DMS114 treated with DMSO at 0.1 percent for 48 hours (cell line): Measurements from ENCODE around the gene LAMTOR2.

ENCODE experiments used
- DNase-seq: peaks from one replicate; lab custom pipeline; 2025; ENCODE audit not compliant: unreplicated experiment; lab: John Stamatoyannopoulos, UW

Gene LAMTOR2

DNA sequence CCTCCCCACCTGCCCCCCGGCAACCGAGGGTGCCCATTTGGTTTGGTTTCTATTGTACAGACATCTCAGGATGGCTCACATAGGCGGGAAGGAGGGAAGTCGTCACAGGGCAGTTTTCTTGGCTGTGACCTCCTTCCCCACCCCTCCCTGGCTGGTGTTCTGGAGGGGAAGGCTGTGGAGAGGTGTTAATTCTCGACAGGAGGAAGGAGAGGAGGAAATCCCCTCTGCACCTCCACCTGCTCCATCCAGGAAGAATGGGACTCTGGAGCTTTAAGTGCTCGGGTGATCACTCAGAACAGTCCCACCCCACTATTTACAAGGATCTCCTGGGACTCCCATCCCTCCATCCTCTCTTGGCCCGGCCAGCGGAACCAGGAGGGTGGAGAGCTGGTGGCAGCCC is 20.1 kb downstream of the LAMTOR2 start:
- no peak for DNase-seq

DNA sequence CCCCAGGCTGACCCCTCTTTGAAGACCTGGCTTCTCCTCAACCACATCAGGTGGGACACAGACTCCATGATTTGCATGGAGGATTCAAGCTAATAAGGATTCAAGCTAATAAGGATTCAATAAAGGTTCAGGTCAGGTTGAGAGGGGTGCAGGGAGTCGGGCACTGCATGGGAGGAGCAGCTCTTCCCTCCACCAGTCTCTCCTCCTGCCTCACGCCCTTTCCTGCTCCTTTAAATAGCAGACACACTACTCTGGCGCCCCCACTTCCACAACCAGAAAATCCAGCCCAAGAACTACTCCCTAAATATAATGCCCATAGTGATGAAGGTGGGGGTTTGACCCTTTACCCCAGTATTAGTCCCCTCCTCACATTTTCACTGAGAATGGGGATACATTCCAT is 20.6 kb downstream of the LAMTOR2 start:
- DNase-seq = no peak

DNA sequence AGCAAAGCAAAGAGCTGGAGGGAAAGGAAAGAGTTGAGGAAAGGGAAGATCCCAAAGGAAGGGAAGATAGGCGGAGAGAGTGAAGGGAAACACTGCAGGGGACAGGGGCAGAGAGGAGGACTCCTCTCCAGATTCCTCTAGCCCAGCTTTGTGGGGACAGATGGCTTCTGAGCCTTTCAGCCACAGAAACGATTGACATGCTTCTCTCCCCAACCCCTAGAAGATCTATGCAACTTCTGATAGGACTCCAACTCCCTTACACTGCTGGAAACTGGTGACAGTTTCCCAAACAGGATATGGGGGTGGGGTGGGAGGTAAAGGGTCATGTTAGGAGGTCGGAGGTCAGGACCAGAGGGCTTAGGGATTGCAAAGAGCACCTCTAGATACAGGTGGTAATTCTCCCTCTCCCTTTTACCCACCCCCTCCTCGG is 21.2 kb downstream of the LAMTOR2 start:
- DNase-seq = no peak

DNA sequence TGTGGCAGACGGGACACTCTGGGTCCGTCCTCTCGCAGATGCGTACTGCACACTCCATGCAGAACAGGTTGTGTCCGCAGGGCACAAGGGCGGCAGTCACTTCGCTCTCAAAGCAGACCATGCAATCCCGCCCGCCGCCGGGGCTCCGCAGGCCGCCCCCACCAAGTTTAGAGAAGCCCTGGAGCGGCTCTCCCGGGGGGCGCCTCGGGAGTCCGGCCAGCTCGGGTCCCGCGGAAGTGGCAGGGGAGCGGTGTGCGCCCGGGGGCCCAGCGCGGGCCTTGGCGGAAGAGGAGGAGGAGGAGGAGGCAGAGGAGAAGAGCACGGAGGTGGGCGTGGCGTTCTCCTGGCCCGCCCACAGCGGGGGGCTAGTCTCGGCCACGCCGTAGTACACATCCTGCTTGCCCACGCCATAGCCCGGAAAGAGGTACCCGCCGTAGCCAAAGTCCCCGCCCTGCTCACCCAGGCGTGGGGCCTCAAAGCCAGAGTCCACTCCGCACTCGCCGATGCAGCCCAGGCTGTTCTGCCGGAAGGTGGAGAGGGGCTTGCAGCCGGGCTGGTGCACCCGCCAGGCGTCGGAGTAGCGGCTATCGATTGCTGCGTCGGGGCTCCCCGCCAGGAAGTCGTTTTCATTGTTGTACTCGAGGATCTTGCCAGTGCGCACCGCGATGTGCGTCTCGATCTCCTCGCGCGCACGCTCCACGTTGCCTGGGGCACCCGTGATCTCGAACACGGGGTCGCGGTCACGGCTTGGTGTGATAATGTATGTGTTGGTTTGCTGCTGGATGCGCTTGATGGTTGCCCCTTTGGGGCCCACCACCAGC is 22.2 kb downstream of the LAMTOR2 start:
- DNase-seq = no peak

DNA sequence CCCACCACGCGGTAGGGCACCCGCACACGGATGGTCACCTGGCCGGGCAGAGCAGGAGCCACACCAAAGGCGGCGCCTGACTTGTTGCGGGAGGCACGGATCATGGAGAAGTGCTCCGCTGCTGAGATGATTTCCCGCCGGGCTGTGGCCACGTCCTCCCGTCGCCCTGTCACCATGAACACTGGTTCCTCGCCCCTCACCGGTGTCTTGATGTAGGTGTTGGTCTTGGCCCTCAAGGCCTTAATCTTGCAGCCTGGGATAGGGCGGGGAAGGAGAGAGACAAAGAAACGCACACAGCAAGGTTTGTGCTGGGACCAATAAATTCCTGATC is 22.8 kb downstream of the LAMTOR2 start:
- no peak for DNase-seq

DNA sequence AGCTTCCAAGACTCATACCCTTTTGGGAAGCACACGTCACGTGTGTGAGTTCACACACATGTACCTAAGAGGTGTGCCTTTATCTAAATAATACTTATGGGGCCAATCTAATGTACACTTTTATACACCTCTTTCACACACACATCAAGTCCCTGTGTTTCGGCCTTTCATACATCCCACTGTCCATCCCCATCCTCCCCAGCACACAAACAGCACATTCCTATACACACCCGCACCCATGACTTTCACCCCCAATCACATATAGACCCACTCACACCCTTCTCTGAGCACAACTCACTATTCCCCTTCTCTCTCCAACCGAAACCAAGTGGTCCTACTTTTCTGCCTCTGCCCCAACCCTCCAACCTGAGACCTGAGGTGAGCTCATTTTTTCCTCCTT is 24.1 kb downstream of the LAMTOR2 start:
- DNase-seq = no peak

DNA sequence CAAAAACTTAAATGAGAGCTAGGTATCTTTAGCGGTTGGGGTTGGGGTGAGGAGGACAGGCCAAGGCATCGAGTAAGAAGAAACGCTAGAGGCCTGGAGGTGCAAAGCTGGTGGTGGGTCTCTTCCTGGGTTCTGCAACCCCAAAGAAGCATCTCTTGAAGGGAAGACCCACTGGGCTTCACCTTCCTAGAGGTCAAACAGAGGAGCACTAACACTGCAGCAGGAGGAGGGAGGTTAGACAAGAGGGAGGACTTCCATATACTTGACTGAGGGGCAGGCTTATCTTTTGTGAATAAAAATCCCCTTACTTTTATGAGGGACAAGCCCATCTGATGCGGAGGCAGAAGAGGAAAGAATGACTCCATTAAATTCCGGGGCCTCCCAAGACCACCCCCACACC is 25.2 kb downstream of the LAMTOR2 start:
- DNase-seq = no peak

DNA sequence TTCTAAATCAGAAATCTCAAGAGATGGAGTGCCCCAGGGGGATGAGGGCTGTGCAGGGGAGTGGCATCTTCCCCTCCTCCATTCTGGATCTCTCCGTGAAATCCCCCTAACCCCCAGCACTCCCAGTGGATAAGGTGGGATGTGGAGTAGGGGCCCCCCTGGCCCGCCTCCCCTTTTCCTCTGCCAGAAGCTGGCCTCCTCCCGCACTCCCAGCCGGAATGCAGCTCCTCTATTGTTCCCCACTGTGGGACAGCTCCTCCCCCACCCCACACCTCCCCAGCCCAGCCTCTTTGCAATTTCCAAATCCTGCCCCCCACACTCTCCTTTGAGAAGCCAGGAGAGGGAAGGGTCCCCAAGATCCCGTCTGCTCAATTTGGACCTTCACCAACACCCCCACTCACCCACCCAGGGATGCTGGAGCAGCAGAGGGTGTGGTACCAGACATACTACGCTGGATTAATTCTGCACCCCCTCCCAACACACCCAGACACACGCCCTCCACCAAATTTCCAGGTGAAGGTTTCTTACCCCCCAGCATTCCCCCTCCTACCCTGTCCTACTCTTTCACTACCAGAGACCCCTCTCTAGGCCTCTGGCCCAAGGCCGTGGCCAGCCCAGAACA is 25.8 kb downstream of the LAMTOR2 start:
- DNase-seq = no peak

DNA sequence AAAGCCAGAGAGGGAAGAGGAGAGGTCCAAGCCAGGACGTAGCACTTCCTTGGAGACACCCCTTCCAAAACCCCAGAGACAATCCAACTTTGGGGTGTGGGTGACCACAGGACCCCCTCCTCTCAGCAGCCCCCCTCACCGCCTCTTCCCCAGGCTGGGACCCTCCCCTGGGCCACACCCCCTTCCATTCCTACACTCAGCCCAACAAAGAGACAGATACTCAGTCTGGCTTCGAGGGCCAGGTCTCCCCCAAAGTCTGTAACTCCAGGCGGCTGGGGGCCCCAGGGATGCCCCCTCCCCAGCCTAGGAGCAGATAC is 26.2 kb downstream of the LAMTOR2 start:
- no peak for DNase-seq

DNA sequence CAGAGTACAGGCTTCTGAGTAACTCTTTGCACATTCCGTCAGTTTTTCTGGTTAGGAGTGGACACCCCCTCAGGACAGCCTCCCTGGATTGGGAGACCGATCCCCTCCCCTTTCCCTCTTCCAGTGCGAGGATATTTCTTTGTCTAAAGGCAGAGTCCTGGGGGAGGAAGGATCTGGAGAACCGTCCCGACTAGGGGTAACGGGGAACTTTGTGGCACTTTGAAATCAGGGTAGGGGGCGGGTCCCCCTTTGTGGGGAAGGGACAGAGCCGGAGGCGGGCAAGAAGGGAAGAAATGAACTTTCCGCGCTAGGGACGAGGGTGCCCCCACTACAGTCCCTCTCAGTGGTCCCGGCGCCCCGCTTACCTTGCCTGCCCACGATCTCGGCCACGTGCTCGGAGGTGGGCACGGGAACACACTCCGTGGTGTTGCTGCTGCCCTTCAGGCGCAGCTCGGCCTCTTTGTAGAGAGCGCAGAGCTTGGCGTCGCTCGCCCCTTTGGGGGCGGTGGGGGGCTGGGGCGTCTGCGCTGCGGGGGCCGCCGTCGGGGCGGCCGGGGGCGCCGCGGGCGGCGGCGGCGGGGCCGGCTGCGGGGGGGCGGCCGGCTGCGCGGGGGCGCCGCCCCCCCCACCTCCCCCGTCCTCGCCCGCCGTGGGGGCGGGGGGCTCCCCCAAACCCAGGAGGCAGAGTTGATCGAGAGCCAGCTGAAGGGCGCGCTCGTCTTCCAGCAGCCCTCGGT is 26.8 kb downstream of the LAMTOR2 start:
- DNase-seq = no peak

DNA sequence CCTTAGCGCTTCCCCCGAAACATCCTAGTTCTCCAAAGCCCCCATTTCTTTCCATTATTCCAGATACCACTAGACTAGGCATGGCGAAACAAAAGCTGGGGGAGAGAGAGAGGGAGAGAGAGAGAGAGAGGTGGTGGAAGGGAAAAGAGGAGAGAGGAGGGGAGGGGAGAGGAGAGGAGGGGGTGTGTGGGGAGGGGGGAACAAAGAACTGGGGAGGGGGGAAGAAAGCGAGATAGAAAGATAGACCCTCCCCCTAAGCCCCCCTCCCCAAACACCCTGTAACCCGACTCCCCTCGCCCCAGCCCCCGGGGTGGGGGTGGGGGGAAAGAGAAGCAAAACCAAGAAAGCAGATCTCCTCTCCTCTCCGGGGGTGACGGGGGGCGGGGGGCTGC is 27.3 kb downstream of the LAMTOR2 start:
- no peak for DNase-seq

DNA sequence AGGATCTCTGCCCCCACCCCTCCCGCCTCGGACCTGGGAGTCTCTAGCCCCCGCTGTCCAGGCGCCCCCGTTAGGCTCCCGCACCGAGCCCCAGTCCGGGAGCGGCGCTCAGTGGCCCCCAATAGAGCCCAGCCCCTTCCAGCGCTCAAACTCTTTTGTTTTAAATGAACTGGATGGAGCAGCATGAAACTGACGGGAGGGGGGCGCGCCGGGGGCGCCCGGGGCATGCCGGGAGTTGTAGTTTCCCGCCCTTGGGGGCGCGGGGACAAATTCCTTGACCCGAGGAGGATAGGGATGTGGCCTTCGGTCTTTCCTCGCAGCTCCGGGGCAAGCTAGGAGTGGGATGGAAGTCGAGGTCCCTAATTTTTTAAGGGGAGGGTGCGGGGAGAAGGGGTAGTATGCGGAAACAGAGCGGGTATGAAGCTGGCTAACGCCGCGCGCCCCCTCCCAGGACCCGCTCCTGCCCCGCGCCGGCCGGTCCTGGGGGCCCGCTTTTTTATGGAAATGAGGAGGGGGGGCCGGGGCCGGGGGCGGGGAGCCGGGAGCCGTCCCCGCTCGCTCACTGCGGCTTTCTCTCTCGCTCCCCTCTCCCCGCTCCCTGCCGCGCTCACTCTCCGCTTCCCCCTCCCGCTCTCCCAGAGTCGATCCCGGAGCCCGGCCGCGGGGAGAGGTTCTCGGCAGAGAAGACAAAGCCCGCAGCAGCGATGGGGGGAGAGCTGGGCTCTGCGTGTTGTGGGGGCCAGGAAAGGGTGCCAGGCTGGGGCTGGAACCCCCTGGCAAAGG is 27.9 kb downstream of the LAMTOR2 start, which contains the start of gene MEX3A:
Gene MEX3A (minus strand): TSS at position 157 of the 783 bp plus-strand sequence. CDS start 467 bp downstream, outside the sequence.
- peak; percentile 60 for DNase-seq

DNA sequence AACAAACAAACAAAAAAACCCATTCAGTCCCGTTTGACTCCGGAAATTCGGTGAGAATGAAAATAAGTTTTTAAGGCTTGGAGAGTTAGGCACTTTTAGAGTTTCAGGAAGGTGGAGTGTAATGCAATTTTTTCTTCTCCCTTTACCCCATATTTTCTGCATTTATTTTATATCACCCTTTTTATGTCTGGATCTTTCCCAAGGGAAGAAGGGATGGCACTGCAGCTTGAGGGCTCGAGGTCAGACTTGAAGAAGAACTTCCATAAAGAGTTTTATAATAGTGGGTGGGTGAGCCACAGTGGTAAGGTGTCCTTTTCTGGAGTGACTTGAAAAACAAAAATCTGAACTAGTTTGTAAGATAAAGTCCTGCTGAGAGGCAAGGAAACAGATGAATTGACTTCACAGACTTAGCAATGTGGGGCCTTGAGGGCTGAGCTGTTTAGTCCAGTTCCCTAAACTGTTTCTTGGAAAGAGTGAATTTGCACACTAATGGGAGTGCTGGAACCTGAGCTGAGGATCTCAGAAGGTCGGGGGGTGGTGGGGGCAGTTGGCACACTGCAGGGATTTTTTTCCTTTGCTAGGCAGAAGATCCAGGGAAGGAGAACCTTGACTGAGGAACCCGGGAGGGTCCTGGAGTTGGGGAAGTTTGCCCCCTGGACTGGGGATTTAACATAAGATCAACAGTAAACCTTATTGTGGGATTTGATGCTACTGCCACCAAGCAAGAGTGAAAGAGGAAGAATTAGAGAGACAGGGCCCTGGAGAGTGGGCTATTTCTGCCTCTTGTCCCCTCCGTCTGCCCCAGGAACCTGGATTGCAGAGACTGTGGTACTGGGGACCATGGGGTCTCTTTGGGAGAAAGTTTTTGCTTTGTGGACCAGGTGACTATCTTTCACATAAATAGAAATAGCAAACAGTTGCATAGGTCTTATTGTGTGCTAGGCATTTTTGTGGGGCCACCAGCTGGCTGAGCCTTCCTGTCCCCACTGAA is 29.5 kb downstream of the LAMTOR2 start:
- DNase-seq = no peak

DNA sequence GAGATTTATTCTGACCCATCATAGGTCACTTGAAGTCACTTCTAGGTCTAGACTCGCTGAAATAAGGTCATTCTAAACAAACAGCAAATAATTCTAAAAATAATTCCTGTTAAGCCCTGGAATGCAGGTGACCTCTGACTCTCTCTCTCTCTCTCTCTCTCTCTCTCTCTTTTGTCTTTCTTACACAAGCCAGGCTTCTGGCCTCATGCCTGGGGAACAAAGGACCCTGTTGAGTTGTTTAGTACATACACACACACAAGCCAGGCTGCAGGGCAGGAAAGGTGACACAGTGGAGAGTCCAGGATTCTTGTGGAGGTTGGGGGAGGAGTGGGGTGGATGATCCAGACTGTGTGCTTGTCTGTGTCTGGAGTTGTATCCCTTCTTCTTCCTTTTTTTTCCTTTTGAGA is 31.7 kb downstream of the LAMTOR2 start:
- no peak for DNase-seq

DNA sequence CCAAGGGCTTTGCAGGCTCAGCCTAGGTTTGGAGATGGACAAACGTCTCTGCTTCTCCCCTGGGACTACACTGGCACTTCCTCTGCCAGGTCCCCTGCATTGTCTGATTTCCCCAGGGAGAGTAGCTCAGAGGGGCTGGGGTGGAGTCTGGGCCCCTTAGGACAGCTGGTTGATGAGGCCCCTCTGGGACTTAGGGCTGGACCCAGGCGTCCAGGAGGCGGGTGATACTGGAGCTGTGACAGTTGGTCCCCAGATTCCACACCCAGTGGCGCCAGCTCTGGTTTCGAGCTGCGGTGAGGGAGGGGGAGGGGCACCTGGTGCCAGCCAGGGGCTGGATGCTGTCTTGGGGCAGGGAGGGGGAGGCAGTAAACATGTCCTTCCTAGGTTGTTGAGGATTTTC is 35.1 kb downstream of the LAMTOR2 start:
- DNase-seq = no peak

DNA sequence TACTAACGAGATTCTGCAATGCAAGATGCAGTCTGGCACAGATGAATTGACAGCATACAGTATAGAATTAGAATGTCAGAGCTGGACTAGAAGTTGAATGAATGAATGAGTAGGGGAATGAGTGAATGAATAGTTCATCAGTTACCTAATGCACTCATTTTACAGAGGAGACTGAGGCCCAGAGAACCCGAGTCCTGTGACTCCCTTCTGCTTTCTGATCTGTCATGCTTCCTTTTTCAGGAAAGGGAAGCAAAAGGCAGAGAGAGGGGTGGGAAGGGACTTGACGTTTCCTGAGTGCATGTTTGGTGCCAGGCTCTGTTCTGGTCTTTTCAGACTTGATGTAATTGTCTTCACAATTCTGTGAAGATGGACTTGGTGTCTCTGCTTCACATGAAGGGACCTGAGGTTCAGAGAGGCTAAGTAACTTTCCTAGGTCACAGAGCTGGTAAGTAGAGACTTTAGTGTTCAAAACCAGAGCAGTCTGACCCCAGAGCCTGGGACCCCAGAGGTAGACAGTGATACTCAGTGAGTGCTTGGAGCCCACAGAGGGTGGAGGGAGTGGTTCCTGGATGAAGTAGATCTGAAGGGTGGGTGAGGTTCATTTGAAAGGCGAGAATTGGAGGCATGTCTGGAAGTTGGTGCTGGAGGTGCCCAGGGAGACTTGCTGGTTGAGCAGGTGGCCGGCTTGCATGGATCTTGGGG is 35.7 kb downstream of the LAMTOR2 start:
- DNase-seq = no peak

DNA sequence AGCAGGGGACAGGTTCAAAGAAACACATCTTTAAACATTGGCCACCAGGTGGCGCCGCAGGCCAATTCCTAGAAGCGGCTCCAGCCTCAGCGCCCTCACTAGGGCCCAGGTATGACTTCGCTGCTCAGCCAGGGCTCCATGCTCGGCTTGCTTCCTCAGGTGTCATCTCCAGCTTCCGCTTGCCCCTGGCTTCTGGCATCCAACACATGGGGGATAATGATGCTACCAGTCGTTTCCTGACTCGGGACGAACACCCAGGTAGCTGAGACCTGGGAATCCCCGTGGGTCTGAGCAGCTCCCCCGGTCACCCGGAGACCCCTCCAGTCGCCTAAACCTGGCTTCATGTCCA is 36.2 kb downstream of the LAMTOR2 start:
- DNase-seq = peak; percentile 68

DNA sequence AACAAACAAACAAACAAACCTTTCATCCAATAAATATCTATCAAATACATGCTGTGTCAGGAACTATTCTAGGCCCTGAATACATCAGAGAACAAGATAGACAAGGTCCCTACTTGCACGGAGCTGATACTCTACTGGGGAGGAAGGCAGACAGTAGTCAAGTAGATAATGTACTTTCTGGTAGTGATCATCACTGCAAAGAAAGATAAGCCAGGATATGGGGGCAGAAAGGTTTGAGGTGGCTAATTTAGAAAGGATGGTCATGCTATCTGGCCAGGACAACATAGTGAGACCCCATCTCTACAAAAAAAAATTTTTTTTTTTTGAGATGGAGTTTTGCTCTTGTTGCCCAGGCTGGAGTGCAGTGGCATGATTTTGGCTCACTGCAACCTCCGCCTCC is 37.0 kb downstream of the LAMTOR2 start:
- no peak for DNase-seq

DNA sequence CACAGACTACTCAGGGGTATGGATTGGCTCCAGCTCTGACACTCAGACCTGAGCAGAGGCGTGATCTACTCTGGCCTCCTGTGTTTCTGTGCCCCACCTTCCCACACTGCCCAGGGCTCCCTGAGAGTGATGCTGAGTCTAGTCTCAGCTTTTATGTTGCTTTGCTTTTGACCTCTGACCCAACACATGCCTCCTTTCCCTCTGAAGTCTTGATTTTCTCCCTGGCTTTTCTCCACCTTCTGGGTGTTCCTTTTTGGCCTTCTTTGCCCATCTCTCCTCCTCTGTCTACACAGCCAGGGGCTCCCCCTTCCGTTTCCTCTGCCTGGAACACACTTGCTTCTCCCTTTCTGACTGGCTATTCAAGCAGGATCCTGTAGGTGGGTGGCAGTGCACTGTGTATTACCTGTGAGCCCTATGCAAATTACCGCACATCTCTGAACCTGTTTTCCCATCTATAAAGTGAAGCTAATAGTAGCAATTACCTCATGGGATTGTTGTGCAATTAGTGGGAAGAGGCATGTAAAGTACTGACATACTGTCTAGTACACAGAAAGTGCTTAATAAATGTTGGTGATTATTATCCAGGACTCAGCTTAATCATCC is 41.4 kb downstream of the LAMTOR2 start:
- DNase-seq = no peak
